Activated CD8-positive, alpha-beta memory T cell treated with anti-CD3 and anti-CD28 coated beads for 36 hours (primary cell): ENCODE data around the gene PROX1. TPM values are rescaled to one million over a fixed set of nuclear protein-coding genes. Genes with fewer than 3 reads are reported as not detected.

ENCODE experiments used
- CTCF ChIA-PET: fragments of 350-600 bp; sonication (Branson Sonifier 250); formaldehyde crosslinking; loops from one replicate; lab custom pipeline; 2021; ENCODE audit warnings: antibody characterized with exemption; lab: Charles Lee
- POLR2A ChIA-PET: fragments of 350-600 bp; sonication (Branson Sonifier 250); formaldehyde crosslinking; loops from one replicate; lab custom pipeline; 2021; ENCODE audit warnings: antibody characterized with exemption; lab: Charles Lee
- total RNA-seq, 2 experiments: library from RNA; stranded (reverse); gene quantifications; one replicate each; pipeline ENCODE4 v1.2.3, GENCODE V29; 2021

PROX1 gene
- total RNA-seq, 2 experiments from 2014 or later, result not detected

DNA sequence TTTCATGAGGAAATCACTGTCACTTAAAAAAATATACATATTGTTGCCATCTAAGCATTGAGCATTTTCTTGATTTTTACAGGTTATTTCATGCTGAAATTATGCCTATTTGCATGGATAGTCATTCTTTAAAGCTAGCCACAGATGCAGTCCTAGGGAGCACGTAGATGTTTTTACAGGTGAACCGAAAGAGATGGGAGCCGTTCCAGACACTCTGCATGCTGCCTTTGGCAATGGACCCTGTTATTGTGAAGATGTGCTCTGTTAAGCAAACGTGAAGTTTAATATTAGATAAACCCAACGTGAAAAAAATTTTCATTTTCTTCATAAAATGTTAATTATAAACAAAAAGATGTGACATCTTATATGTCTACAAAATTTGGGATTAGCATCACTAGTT lies 7.1 kb downstream of the PROX1 start:
- ChIA-PET POLR2A (no interaction called here), CTCF (no interaction called here)

DNA sequence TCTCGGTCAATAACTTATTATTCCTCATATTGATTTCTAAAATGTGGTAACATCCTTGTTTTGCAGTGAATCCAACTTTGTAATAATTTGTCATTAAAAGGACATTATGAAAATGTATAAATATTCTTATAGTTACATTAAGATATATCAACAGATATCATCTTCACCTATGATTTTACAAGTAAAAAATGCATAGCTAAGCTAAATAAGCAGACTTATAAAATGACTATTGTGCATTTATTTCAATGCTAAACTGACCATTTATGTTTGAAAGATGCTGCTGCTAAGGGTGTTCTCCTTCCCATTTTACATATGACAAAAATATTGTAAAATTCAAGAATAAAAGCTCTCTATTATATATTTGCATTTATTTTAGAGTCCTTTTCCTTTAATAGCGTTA lies 7.8 kb downstream of the PROX1 start:
- CTCF ChIA-PET, result no interaction called here
- POLR2A ChIA-PET, result no interaction called here

DNA sequence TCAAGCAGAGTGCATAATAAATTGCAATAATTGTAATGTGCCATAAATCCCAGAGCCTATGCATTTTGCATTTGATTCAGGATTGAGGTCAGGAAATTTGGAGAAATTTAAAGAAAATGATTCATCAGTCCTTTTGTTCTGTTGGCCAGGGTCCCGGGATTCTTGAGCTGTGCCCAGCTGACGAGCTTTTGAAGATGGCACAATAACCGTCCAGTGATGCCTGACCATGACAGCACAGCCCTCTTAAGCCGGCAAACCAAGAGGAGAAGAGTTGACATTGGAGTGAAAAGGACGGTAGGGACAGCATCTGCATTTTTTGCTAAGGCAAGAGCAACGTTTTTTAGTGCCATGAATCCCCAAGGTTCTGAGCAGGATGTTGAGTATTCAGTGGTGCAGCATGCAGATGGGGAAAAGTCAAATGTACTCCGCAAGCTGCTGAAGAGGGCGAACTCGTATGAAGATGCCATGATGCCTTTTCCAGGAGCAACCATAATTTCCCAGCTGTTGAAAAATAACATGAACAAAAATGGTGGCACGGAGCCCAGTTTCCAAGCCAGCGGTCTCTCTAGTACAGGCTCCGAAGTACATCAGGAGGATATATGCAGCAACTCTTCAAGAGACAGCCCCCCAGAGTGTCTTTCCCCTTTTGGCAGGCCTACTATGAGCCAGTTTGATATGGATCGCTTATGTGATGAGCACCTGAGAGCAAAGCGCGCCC lies 8.7 kb downstream of the PROX1 start:
- ChIA-PET CTCF (no interaction called here), POLR2A (no interaction called here)

DNA sequence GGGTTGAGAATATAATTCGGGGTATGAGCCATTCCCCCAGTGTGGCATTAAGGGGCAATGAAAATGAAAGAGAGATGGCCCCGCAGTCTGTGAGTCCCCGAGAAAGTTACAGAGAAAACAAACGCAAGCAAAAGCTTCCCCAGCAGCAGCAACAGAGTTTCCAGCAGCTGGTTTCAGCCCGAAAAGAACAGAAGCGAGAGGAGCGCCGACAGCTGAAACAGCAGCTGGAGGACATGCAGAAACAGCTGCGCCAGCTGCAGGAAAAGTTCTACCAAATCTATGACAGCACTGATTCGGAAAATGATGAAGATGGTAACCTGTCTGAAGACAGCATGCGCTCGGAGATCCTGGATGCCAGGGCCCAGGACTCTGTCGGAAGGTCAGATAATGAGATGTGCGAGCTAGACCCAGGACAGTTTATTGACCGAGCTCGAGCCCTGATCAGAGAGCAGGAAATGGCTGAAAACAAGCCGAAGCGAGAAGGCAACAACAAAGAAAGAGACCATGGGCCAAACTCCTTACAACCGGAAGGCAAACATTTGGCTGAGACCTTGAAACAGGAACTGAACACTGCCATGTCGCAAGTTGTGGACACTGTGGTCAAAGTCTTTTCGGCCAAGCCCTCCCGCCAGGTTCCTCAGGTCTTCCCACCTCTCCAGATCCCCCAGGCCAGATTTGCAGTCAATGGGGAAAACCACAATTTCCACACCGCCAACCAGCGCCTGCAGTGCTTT lies 9.4 kb downstream of the PROX1 start:
- POLR2A ChIA-PET, result no interaction called here
- CTCF ChIA-PET, result no interaction called here

DNA sequence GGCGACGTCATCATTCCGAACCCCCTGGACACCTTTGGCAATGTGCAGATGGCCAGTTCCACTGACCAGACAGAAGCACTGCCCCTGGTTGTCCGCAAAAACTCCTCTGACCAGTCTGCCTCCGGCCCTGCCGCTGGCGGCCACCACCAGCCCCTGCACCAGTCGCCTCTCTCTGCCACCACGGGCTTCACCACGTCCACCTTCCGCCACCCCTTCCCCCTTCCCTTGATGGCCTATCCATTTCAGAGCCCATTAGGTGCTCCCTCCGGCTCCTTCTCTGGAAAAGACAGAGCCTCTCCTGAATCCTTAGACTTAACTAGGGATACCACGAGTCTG lies 10.0 kb downstream of the PROX1 start:
- ChIA-PET POLR2A (no interaction called here), CTCF (interaction anchor here (0.6 kb wide), 1 partner anchor 9 kb away, joined by 6 read pairs; no protein-coding TSS in a partner anchor)

DNA sequence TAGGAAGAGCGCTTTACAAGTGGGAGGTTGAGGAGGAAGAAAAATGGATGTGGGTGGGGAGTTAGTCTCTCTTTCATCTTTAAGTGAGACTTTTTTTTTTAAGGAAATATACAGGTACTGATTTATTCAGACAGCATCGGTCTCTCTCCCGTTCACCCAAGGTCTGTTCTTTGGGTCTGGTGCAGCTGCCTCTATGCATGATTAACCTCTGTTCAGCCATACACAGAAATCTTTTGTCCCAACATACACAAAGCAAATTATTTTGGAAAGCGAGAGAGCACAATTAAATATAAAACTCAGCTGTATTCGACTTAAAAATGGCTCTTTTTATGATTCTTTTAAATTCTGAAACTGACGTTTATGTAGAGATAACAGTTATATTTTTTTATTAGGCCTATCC lies 11.0 kb downstream of the PROX1 start:
- ChIA-PET CTCF (no interaction called here), POLR2A (no interaction called here)

DNA sequence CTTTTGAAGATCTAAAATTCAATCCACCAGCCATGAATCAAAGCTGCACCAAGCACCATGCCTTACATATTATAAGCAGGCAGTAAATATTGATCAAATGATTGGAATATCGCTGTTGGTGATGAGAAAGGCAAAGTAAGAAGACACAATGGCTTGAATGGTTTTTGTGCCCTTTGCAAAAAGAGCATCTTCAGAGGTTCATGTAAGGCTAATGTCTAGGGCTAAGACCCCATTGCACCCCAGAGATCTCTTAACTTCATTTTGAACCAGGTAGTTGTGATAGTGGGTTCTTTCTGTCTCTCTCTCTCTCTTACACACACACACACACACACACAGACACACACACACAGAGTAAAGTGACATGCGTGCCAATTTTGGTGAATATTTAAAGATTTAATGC lies 12.0 kb downstream of the PROX1 start:
- CTCF ChIA-PET, result no interaction called here
- POLR2A ChIA-PET, result no interaction called here

DNA sequence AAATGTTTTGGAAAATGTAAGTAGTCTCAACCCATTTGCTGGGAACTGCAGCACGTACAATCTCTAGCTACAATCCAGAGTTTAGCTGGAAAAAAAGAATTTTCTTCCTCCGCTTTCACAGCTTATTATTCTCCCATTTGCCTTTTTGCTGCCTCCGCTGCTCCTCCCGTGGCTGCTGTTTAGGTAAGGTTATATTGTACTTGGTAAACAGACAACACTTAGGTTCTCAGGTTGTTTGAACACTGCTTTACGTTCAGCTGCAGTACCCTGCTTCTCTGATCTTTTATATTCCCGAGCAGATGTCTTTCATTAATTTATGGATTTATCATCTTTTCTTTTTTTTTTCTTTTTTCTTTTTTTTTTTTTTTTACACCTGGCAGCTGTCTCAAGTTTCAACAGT lies 14.3 kb downstream of the PROX1 start:
- ChIA-PET POLR2A (interaction anchor here (0.5 kb wide), 1 partner anchor 95 kb away, joined by 3 read pairs; no protein-coding TSS in a partner anchor), CTCF (no interaction called here)

DNA sequence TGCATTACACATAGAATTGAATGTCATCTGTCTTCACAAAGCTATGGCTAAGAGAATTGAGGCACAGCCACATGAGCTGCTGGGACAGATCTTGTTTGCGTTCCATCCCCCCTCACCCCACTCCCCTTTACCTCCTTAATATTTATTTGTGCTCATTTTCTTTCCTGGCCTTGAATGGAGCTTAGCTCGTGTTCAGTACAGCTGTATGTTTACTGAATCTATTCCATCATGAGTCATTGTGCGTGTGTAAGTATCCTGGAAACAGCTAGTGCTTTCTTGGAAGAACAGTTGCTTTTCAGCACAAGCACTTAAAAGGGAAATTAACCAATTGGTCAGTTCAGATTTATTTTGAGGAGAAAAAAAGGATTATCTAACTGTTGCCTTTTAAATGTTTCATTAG lies 14.7 kb downstream of the PROX1 start:
- POLR2A ChIA-PET, result interaction anchor here (0.5 kb wide), 1 partner anchor 94 kb away, joined by 3 read pairs; no protein-coding TSS in a partner anchor

DNA sequence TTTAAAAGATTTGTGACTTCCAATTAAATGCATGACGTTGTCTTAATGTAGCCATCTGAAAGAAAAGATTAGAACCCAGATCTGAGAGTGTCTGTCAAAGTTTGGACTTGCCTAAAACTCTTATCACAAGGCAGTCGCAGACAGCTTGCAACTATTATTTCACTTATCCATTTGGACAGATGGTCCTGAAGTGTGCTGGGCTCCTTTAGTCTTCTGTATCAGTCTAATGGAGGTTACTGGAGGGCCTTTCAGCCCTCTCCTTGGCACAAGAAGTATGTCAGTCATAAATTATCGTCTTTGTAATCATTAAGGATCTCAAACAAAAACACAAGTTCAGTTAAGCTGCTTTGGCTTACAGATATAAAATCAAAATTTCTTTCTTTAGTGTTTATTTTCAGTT lies 15.5 kb downstream of the PROX1 start:
- ChIA-PET CTCF (no interaction called here), POLR2A (no interaction called here)

More for the DNA sequence above, 14.7 kb downstream of the PROX1 start:
- CTCF ChIA-PET, result no interaction called here

DNA sequence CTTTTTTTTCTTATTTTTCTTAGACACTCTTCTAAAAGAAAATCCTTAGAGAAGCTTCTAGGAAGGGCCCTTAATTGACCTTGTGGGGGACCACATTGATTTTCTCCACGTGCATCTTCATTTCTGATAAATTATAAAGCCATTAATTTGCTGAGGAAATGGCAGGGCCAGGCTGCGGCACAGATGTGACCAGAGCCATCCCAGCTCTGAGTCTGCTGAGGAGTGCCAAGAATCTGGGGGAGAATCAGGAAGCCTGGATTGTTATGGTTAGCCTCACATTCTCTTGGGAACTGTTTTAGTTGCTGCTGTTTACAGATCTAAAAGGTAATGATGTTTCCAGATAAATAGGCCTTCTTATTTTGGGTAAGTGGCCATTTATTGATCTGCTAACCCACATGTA lies 16.2 kb downstream of the PROX1 start:
- ChIA-PET POLR2A (no interaction called here), CTCF (no interaction called here)

DNA sequence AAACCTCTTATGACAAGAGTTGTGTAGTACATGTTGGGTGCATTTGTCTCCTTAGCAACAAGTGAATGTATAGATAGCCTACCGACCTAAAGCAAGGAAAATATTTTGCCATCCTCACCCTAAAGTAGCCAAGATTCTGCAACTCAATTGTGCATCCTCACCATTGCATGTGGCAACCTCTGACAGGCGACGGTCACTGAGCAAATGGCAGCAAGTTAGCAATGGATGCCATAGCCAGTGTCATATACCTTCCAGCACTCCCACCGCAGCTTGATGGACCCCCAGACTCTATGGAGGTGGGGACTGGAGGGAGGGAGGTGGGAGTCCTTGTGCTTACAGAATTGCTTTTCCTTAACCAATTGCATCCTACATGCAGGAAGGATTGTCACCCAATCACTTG lies 17.0 kb downstream of the PROX1 start:
- POLR2A ChIA-PET, result no interaction called here

DNA sequence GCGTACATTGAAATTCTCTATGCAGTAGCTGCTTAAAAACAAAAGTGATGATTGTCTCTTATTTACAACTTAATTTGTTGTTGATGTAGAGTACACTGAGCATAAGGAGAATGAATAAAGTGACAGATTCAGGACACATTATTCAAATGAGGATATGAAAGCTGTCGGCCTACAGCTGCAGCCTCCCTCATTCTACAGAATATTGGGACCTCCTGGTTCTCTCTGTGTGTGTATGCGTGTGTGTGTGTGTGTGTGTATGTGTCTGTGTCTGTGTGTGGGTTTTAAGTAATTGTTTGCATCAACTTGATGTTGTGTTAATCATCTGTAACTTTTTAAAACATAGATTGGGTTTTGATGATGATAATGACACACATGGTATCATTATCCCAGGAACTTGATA lies 17.9 kb downstream of the PROX1 start:
- ChIA-PET CTCF (no interaction called here), POLR2A (no interaction called here)

More for the DNA sequence above, 17.0 kb downstream of the PROX1 start:
- CTCF ChIA-PET, result no interaction called here

DNA sequence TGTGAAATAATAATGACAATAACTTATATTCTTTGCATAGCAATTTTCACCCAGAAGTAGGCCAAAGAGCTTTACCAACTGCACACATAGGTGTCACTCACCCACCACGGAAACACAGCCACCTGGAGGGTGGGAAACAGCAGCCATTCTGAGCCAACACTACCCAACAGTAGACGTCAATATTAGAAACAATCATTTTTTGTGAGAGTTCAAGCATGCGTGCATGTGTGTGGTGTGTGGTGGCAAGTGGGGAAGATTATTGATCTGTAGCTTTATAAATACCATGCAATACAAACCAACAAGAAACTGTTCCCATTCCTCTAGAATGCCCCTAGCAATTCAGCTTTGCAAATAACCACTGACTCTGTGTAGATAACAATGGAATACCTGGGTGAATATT lies 19.1 kb downstream of the PROX1 start:
- POLR2A ChIA-PET, result no interaction called here

DNA sequence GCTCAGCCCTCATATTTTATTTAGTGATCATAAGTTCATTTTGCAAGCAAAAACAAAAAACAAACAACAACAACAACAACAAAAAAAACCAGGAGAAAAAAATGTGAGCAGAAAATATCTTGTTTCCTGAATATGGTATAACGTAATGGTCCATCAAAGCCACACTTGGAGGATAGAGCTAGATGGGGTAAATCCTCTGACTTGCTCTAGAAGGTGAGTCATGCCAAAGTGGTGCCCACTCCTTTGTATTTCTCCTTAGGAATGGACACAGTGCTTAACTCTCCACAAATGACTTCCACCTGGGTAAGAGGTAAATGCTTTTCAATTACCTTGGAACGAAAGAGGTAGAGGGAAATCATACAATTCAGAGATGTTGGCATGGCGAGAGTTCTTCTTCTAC lies 20.6 kb downstream of the PROX1 start:
- POLR2A ChIA-PET, result no interaction called here
- CTCF ChIA-PET, result no interaction called here

More for the DNA sequence above, 19.1 kb downstream of the PROX1 start:
- CTCF ChIA-PET, result no interaction called here

DNA sequence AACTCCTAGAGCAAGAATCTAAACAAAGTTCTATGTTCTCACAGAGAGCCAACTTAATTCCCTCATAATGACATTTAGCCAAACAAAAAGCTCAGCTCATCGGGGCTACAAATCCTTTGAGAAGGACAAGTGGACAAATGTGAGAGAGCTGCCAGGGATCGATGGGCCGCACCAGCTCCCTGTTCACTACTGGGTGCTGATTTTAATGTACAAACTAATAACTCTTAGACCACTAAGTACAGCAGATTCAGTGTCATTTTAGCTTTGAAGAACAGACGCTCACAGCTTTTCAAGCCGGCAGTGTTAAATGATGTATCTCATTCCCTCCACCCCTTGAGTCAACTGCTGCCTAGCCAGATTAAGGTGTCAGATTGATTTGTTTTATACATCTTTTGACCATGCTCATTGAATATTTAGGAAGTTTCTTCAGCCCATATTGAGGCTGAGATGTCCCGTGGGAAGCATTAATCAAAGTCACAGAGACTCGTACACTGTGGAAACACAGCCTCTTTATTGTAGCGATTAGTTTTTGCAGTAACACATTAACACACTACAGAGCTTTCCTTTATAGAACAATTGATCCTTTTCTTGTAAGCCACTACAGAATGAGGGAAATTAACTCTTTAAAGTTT lies 21.1 kb downstream of the PROX1 start:
- CTCF ChIA-PET, result no interaction called here
- POLR2A ChIA-PET, result no interaction called here

DNA sequence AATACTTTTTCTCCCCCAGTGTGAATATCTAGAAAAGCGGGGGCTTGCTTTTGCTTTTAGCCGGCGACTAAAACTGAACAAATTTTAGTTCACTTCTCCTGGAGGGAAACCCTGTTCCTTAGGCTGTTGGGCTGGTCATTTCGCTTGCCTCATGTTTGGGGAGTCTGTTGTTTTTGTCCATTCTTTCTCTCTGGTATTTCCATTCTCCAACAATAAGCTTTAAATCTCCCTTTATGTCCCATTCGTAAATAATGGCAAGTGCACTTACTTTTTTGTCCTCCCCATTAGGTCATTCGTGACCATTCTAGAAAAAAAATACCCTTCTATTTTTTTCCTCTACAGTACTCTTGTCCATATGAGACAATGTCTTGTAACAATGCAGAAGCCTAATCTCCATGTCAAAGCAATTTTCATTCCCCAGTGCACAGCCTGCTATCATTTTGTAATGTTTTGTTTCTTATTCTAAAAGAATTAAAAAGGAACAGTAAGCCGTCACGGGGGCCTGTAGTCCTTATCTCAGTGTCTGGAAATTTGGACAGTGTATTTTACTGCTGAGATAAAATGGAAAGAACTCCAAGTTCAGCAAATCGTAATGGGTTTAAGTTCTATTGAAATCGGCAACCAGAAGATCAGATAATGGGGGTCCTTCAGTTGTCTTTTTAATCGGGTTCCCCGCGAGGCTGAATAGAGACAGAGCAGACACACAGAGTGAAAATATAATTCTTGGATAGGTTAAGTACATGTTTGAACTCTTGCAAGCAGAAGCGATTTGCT lies 21.8 kb downstream of the PROX1 start:
- ChIA-PET POLR2A (no interaction called here), CTCF (no interaction called here)

DNA sequence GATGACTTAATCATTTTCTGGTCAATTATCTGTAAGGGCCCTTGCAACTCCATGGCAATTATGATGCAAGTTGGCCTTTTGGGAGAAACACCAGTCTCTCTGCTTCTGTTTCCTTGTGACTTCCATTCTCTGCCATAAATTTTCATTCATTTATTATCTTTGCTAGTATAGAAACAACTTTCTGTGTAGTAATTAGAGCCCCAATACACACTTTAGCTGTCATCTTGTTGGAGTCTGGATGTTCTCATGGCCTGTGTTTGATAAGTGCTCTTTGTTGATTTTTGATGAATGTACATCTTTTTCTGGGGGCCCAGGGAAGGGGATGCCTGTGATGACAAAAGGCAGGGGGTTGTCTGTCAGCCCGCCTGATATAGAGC lies 22.4 kb downstream of the PROX1 start:
- ChIA-PET CTCF (no interaction called here), POLR2A (no interaction called here)

DNA sequence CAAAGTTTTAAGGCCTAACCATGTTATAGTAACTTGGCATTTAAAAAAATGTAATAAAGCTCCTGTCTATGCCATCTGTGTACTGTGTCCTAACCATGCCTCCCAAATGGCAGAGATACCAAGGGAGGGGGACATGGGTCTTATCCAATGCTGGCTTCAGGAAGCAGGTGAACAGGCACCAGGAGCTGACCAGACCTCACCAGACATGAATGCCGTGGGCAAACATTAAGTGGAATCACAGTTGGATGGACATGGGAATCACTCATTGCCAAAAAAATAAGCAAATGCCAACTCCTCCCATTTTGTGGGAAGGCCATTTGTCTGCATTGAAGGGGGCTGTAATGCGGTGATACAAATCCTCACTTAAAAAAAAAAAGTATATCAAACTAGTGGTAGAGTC lies 22.9 kb downstream of the PROX1 start:
- CTCF ChIA-PET, result no interaction called here
- POLR2A ChIA-PET, result no interaction called here

DNA sequence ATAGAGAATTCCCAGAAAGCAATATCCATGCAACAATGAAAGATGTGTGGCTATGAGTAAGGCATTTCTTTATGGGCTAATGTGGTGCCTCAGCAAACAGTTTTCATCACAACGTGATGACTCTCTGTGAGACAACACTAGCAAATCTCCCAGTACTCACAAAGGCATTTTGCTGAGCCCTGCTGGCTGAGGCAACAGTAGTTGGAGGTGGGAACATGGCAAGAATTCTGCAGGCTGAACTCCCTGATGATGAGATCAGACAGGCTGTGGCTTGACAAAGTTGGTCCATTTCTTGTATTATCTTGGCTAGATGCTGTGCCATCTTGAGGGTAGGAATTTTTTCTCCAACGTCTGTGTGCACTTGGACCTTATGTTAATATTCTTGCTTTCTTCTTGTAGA lies 24.6 kb downstream of the PROX1 start:
- CTCF ChIA-PET, result no interaction called here
- POLR2A ChIA-PET, result no interaction called here
